Stimulated activated CD4-positive, alpha-beta T cell treated with anti-CD3 and anti-CD28 coated beads, Interleukin-2, amount 100 ng/mL, for 4 hours (primary cell): Measurements from ENCODE around the gene ST3GAL3.
"Not testable (repeated sequence)": the region's sequence is repeated elsewhere in the genome, so short reads cannot be mapped to it uniquely, and the experiment has no call there.

Experiments used
- DNase-seq: peaks from one replicate; pipeline ENCODE4 v3.0.0-alpha.2; 2020; ENCODE audit warnings: low read depth

The ST3GAL3 gene

GRCh38 chr1:43757343-43758053, 50.2 kb downstream of the ST3GAL3 start:
- DNase-seq: no peak

GRCh38 chr1:43760745-43761317, 53.5 kb downstream of the ST3GAL3 start:
- DNase-seq: no peak

DNA sequence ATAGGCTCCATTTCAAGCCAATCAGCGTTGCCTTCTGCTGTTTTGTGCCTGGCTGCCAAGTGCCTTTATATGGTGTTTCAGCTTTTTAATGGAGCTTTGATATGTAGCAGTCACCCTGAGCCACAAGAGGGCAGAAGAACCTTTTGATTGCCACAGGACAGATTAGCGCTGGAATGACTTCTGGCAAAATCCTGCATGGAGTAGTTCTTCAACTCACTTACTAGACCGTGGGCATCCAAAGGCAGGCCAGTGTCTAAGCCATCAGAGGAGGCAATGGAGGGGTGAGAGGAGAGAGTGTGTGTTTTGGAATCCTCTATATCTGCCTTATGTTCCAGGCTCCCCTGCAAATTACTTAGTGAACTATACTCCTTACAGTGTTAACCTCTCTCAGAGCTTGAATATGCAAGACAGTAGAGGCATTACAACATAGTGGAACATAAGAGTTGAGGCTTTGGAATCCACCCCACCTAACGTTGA, 56.2 kb downstream of the ST3GAL3 start:
- peak; percentile 19 for DNase-seq

GRCh38 chr1:43764581-43764980, 57.2 kb downstream of the ST3GAL3 start:
- no peak for DNase-seq

DNA sequence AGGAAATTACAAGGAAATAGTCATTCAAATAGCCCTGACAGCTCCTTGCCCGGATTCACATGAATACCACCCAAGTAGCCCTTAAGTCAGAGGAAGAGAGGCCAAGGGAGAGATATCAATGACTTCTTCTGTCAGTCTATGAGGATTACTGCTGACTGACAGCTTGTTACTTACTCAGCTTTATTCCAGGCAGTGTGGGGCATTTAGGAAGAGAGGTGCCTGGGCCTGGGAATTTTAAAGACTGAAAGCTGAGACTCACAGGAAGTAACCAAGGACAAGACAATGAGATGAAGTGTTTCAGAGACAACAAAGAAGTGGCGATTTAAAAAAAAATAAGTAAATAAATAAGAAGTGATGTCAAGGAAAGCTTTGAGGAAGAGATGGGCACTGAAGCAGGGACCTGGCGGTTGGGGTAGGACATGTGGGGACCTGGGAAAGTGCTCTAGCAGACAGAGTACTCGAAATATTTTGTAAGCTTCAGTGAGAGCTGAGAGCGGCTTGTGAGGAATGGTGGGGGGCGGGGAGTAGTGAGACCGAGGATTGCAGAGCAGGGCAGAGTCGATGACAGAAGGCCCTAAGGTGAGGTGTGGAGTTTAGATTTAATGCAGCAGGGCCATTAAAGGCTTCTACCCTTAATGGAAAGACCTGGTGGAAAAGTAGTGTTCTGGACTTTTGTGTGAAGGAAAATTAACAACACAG, 58.9 kb downstream of the ST3GAL3 start:
- no peak for DNase-seq

GRCh38 chr1:43766818-43767525, 59.6 kb downstream of the ST3GAL3 start:
- DNase-seq: no peak

- no peak for DNase-seq
These were observed 60.8 kb downstream of the ST3GAL3 start for GRCh38 chr1:43768168-43768567.

DNA sequence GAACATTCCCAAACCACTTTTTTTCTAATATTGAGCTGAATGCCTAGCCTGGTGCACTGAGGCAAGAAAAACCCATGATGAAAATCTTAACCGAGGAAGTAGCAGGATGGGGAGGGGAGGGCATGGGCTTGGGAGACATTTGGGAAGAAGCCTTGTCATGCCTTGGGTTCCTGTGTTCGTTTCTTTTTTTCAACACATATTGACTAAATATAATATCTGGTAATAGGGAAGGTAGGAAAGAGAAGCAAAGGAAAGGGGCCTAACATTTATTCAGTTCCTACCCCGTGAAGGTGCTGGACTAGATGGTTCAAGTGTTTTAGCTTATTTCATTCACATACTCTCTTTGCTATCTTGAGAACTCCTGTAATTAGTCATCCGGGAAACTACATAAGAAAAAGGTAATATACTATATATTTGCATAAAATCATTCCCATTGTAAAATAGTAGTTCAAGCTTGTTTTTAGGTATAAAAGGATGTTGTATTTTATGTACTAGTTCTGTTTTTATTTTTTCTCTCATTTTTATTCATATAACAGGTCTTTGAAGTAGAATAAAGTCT, 62.1 kb downstream of the ST3GAL3 start:
- no peak for DNase-seq

- DNase-seq: no peak
These were observed 62.8 kb downstream of the ST3GAL3 start for GRCh38 chr1:43770111-43770510.

GRCh38 chr1:43772978-43773377, 65.6 kb downstream of the ST3GAL3 start:
- DNase-seq: no peak

DNA sequence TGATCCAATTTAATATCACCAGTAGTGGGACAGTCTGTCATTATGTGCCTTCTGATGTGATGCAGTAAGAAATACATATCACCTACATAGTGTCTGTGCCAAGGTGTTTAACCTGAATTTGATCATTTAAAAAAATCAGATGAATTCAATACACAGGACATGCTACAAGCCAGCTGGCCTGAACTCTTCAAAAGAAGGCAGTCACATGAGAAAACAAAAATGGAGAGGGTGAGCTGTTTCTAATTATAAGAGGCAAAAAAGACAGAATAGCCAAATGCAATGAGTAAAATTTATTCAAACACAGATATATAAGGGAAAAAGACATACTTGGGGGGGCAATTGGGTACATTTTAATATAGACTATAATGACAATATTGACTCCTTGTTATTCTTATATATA, 66.5 kb downstream of the ST3GAL3 start:
- DNase-seq: no peak

DNA sequence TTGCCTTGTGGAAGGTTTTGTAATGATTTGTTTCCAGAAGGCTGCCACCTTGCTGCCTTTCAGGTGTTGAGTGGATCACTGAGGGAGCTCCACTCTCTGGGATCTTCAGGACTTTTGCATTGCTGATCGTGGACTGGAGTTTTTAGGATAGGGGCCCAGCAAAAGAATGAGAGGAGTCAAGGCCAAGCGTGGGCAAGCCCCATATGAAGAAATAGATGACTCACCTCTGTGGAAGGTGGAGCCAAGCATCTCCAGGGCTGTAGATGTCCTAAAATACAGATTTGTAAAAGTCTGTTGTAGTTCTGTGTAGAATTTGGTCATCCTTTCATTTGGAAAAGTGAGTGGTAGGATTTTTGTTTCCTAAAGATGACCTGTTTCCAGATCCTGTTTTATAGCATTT, 67.0 kb downstream of the ST3GAL3 start:
- no peak for DNase-seq

GRCh38 chr1:43776043-43776761, 68.9 kb downstream of the ST3GAL3 start:
- DNase-seq: no peak

- not testable (repeated sequence) for DNase-seq
These were observed 70.6 kb downstream of the ST3GAL3 start for GRCh38 chr1:43777916-43778315.

GRCh38 chr1:43779266-43779665, 71.9 kb downstream of the ST3GAL3 start:
- DNase-seq: no peak

DNA sequence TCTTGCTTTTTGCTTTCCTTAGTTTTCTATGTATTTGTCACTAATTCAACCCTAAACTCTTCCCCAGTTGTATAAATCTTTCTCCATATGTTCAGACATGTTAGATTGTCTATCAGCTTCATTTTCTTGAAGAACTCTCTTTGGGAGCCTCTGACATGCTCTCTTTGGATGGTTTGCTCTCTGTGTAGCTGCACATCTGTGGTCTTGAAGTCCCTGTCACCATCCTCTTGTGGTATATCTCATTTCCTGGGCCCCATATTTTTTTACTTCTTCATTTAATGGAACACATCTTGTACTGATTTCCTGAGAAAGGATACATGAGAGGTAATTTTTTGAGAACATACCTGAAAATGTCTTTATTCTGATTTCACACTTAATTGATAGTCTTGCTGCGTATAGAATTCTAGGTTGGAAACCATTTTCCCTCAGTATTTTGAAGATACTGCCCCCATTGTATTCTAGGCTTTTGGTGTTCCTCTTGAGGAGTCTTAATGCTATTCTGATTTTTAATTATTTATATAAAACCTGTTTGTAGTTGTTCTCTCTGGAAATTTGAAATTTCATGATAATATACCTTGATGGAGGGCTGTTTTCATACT, 72.6 kb downstream of the ST3GAL3 start:
- no peak for DNase-seq

GRCh38 chr1:43781574-43781973, 74.2 kb downstream of the ST3GAL3 start:
- DNase-seq: no peak

- no peak for DNase-seq
These were observed 75.8 kb downstream of the ST3GAL3 start for GRCh38 chr1:43783096-43783670.

- no peak for DNase-seq
These were observed 76.4 kb downstream of the ST3GAL3 start for GRCh38 chr1:43783671-43784205.

DNA sequence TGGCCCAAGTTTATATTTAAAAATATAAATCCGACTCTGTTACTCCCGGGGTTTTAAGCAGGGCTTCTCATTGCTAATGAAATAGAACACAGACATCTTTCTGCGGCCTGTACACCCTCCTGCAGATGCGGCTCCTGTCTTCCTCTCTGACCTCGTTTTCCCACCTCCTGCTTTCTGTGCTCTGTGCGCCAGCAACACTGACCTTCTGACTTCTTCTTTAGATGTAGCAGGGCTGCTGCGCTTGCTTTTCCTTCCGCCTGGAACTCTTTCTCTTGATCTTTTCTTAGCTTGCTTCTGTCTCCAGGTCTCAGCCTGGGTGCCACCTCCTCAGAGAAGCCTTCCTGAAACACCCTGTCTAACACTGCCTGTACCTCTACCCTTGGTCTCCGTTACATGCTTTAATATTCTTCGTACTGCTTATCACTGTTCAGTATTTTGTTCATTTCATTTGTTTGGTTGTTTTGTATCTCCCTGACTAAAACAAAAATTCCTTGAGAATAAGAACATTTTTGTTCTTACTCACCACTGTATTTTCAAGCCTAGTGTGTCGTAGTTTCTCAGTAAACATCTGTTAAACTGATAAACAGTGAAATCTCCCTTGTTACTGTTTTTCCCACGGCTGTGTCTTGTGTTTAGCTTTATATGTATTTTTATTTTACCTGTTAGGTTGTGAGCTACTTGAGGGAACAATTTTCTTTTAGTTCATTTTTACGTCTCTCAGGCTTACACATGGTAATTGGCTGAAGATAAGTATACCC, 79.0 kb downstream of the ST3GAL3 start:
- no peak for DNase-seq
